Measurements from ENCODE around the gene SEPTIN1. TPM values are rescaled to one million over a fixed set of nuclear protein-coding genes. Genes with fewer than 3 reads are reported as not detected.
"Not testable (repeated sequence)": the region's sequence is repeated elsewhere in the genome, so short reads cannot be mapped to it uniquely, and the experiment has no call there.

The SEPTIN1 gene
- total RNA-seq, 5 donors from 2014 or later (not counting 1 experiment from before 2014, with no cell fraction given) = 191 to 259 (median 229) TPM

- Histone ChIP-seq H3K27me3 (replicated peaks in 1 of 2; ENCODE audit: control insufficient read depth in 2 of 2, extremely low read depth in 1 of 2, insufficient read depth in 2 of 2, low read length in 1 of 2) (no peaks in the 10 kb centered on the region), H3K27ac (ENCODE audit: low read length) (no peak overlapping the region), H3K9me3 (no peaks in the 10 kb centered on the region), H3K4me1 (ENCODE audit: control insufficient read depth in 1 of 2, extremely low read depth in 1 of 2, insufficient read depth in 2 of 2, low read length in 2 of 2) (peaks cover 2 to 10% of the 10 kb centered on the region in 2 experiments), H3K4me3 (ENCODE audit: control insufficient read depth in 1 of 2, extremely low read depth in 1 of 2, low read length in 1 of 2) (no peak overlapping the region), H3K36me3 (ENCODE audit: control insufficient read depth in 2 of 2, extremely low read depth in 1 of 2, insufficient read depth in 1 of 2, low read length in 1 of 2) (no peaks in the 10 kb centered on the region)
- Mint-ChIP-seq H3K27me3 (no peaks in the 10 kb centered on the region), H3K4me1 (peaks cover 4 to 5% (median 4%) of the 10 kb centered on the region in 3 donors), H3K36me3 (no peaks in the 10 kb centered on the region), H3K4me3 (no peak overlapping the region), H3K9me3 (no peaks in the 10 kb centered on the region), H3K27ac (no peak overlapping the region)
- no peak for ATAC-seq (replicated peaks in 1 of 4)
- no peak for DNase-seq
- ChIA-PET POLR2A (no interaction called here), CTCF (interaction anchor here in 1 of 2 donors (0.5 kb wide), 1 partner anchor 22 kb away, joined by 4 read pairs; no protein-coding TSS in a partner anchor)
- 95% methylated on average over 26 of the region's 32 CpGs for WGBS (ENCODE audit: insufficient coverage)
Observed at GRCh38 chr16:30342751-30343490, 39.4 kb downstream of the SEPTIN1 start.

- not testable (repeated sequence) for H3K4me1 ChIP-seq (ENCODE audit: control insufficient read depth in 1 of 2, extremely low read depth in 1 of 2, insufficient read depth in 2 of 2, low read length in 2 of 2)
Observed at GRCh38 chr16:30341971-30342370, 40.4 kb downstream of the SEPTIN1 start.

DNA sequence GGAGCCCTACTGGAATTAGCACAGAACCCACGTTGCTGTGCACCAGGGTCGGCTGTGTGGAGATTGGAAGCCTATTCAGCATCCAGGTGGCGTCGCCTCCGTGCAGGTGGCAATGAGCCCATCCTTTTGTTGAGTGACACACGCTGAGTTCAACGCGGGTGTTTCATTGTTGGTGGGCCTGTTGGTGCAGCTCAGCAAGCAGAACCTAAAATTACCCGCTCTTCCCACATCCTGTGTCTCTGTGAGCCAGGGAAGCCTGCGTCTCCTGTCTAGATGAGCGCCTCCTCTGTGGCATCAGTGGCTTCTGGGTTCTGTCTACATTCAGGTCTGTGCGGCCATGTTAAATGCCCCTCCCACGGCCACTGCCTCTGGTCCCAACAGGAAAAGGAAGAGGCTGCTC lies 41.7 kb downstream of the SEPTIN1 start:
- ChIA-PET CTCF (no interaction called here), POLR2A (interaction anchor here in 1 of 2 donors (0.6 kb wide), 1 partner anchor 392 kb away, joined by 7 read pairs; no protein-coding TSS in a partner anchor)
- Mint-ChIP-seq H3K36me3 (no peaks in the 10 kb centered on the region), H3K9me3 (no peaks in the 10 kb centered on the region), H3K27me3 (no peaks in the 10 kb centered on the region), H3K27ac (peak overlapping the region in 1 of 2 donors; percentile 16), H3K4me3 (peak overlapping the region in 1 of 3 donors; percentile 34), H3K4me1 (peaks cover 11 to 17% (median 17%) of the 10 kb centered on the region in 3 donors)
- H3K9me3 ChIP-seq = no peaks in the 10 kb centered on the region
- 33% methylated on average over 13 of the region's 13 CpGs for WGBS (ENCODE audit: insufficient coverage)
- ATAC-seq (replicated peaks in 1 of 4) = peak in 2 of 4 experiments; percentile 30 to 75
- no peaks in the 10 kb centered on the region for H3K36me3 ChIP-seq (ENCODE audit: control insufficient read depth in 2 of 2, extremely low read depth in 1 of 2, insufficient read depth in 1 of 2, low read length in 1 of 2)
- peak in 3 of 35 experiments; percentile 20 to 38 (median 35) for DNase-seq
- peaks cover 8 to 13% of the 10 kb centered on the region in 2 experiments for H3K4me1 ChIP-seq (ENCODE audit: control insufficient read depth in 1 of 2, extremely low read depth in 1 of 2, insufficient read depth in 2 of 2, low read length in 2 of 2)
- H3K27ac ChIP-seq (ENCODE audit: low read length) = no peak overlapping the region
- H3K27me3 ChIP-seq (replicated peaks in 1 of 2; ENCODE audit: control insufficient read depth in 2 of 2, extremely low read depth in 1 of 2, insufficient read depth in 2 of 2, low read length in 1 of 2) = no peaks in the 10 kb centered on the region
- no peak overlapping the region for H3K4me3 ChIP-seq (ENCODE audit: control insufficient read depth in 1 of 2, extremely low read depth in 1 of 2, low read length in 1 of 2)

More at GRCh38 chr16:30341971-30342370, 40.4 kb downstream of the SEPTIN1 start:
- H3K36me3 ChIP-seq (ENCODE audit: control insufficient read depth in 2 of 2, extremely low read depth in 1 of 2, insufficient read depth in 1 of 2, low read length in 1 of 2); H3K27me3 ChIP-seq (replicated peaks in 1 of 2; ENCODE audit: control insufficient read depth in 2 of 2, extremely low read depth in 1 of 2, insufficient read depth in 2 of 2, low read length in 1 of 2); DNase-seq; CTCF ChIA-PET; H3K4me3 Mint-ChIP-seq; H3K9me3 ChIP-seq; H3K27ac Mint-ChIP-seq; H3K36me3 Mint-ChIP-seq; ATAC-seq (replicated peaks in 1 of 4); H3K27me3 Mint-ChIP-seq; H3K27ac ChIP-seq (ENCODE audit: low read length); H3K4me3 ChIP-seq (ENCODE audit: control insufficient read depth in 1 of 2, extremely low read depth in 1 of 2, low read length in 1 of 2); H3K9me3 Mint-ChIP-seq: not testable (repeated sequence)
- H3K4me1 Mint-ChIP-seq = peaks cover 5 to 11% (median 9%) of the 10 kb centered on the region in 3 donors
- WGBS (ENCODE audit: insufficient coverage) = 95% methylated on average over 4 of the region's 8 CpGs
- POLR2A ChIA-PET = interaction anchor here in 1 of 2 donors (0.6 kb wide), 1 partner anchor 222 kb away, joined by 3 read pairs; no protein-coding TSS in a partner anchor

- H3K27ac ChIP-seq (ENCODE audit: low read length); ATAC-seq (replicated peaks in 1 of 4); H3K36me3 ChIP-seq (ENCODE audit: control insufficient read depth in 2 of 2, extremely low read depth in 1 of 2, insufficient read depth in 1 of 2, low read length in 1 of 2); CTCF ChIA-PET; H3K36me3 Mint-ChIP-seq; DNase-seq; H3K4me3 ChIP-seq (ENCODE audit: control insufficient read depth in 1 of 2, extremely low read depth in 1 of 2, low read length in 1 of 2); H3K27ac Mint-ChIP-seq; H3K27me3 Mint-ChIP-seq; H3K9me3 ChIP-seq; POLR2A ChIA-PET; H3K4me3 Mint-ChIP-seq; H3K27me3 ChIP-seq (replicated peaks in 1 of 2; ENCODE audit: control insufficient read depth in 2 of 2, extremely low read depth in 1 of 2, insufficient read depth in 2 of 2, low read length in 1 of 2); H3K9me3 Mint-ChIP-seq: not testable (repeated sequence)
- peaks cover 9 to 15% of the 10 kb centered on the region in 2 experiments for H3K4me1 ChIP-seq (ENCODE audit: control insufficient read depth in 1 of 2, extremely low read depth in 1 of 2, insufficient read depth in 2 of 2, low read length in 2 of 2)
- WGBS (ENCODE audit: insufficient coverage) = no CpG with 5 or more reads among the region's 5 CpGs
- H3K4me1 Mint-ChIP-seq = peaks cover 15 to 28% (median 22%) of the 10 kb centered on the region in 3 donors
Observed at GRCh38 chr16:30338715-30339114, 43.6 kb downstream of the SEPTIN1 start.

- H3K36me3 Mint-ChIP-seq; H3K9me3 Mint-ChIP-seq; H3K27me3 Mint-ChIP-seq; H3K4me3 ChIP-seq (ENCODE audit: control insufficient read depth in 1 of 2, extremely low read depth in 1 of 2, low read length in 1 of 2); H3K36me3 ChIP-seq (ENCODE audit: control insufficient read depth in 2 of 2, extremely low read depth in 1 of 2, insufficient read depth in 1 of 2, low read length in 1 of 2); H3K27ac Mint-ChIP-seq; H3K27ac ChIP-seq (ENCODE audit: low read length); H3K27me3 ChIP-seq (replicated peaks in 1 of 2; ENCODE audit: control insufficient read depth in 2 of 2, extremely low read depth in 1 of 2, insufficient read depth in 2 of 2, low read length in 1 of 2); H3K9me3 ChIP-seq; POLR2A ChIA-PET; DNase-seq; ATAC-seq (replicated peaks in 1 of 4); CTCF ChIA-PET: not testable (repeated sequence)
- 95% methylated on average over 2 of the region's 10 CpGs for WGBS (ENCODE audit: insufficient coverage)
- H3K4me3 Mint-ChIP-seq = peak overlapping the region in 1 of 3 donors; percentile 91
- H3K4me1 Mint-ChIP-seq = peaks cover 17 to 28% (median 24%) of the 10 kb centered on the region in 3 donors
- H3K4me1 ChIP-seq (ENCODE audit: control insufficient read depth in 1 of 2, extremely low read depth in 1 of 2, insufficient read depth in 2 of 2, low read length in 2 of 2) = peaks cover 9 to 15% of the 10 kb centered on the region in 2 experiments
Observed at GRCh38 chr16:30337964-30338357, 44.4 kb downstream of the SEPTIN1 start.

DNA sequence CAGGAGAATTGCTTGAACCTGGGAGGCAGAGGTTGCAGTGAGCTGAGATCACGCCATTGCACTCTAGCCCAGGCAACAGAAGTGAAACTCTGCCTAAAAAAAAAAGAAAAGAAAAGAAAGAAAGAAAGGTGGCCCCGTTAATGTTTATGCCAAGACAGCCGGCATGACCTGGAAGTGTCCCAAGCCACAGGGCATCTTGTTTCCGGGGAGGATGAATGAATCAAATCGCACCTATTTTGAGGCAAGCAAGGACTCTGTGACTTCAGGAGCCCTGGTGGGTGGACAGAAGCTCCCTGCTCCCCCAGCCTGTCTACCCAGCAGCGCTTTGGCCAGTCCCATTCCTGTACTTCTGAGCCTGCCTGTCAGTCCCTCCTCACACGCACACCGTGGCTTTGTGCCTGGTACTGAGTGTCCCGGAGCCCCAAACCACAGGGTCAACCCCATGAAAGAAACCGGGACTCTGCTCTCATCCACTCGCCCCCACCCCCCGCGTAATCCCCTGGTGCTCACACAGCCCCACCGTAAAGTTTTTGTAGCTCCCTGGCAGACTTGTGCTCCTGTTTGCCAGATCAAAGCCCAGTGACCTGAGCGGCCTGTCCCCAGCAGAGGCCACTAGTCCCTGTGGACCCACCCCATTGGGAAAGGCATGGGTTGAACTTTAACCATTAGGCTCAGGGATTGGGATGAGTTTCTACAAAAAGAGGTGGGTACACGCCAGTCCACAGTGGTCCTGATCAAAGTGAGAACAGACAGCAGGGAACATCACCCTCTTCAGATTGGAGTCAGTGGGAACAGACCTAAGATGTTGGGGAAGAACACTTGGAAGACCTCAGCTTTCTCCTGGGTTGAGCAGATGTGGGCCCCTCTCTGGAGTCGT lies 46.5 kb downstream of the SEPTIN1 start:
- ChIA-PET CTCF (interaction anchor here (0.6 to 1.4 kb wide), 3 partner anchors 35 to 544 kb away, joined by 3 to 4 read pairs (median 3); partner anchors contain the start of gene DCTPP1 (in 1 of the 2)), POLR2A (interaction anchor here (0.6 to 0.7 kb wide), 2 partner anchors 16 to 82 kb away, joined by 3 to 5 read pairs; no protein-coding TSS in a partner anchor)
- DNase-seq (peak in 5 of 35 experiments; percentile 14 to 59 (median 16)), ATAC-seq (replicated peaks in 1 of 4) (no peak)
- Histone ChIP-seq H3K4me1 (ENCODE audit: control insufficient read depth in 1 of 2, extremely low read depth in 1 of 2, insufficient read depth in 2 of 2, low read length in 2 of 2) (peaks cover 9 to 13% of the 10 kb centered on the region in 2 experiments), H3K27me3 (replicated peaks in 1 of 2; ENCODE audit: control insufficient read depth in 2 of 2, extremely low read depth in 1 of 2, insufficient read depth in 2 of 2, low read length in 1 of 2) (no peaks in the 10 kb centered on the region), H3K27ac (ENCODE audit: low read length) (peak overlapping the region; percentile 63), H3K36me3 (ENCODE audit: control insufficient read depth in 2 of 2, extremely low read depth in 1 of 2, insufficient read depth in 1 of 2, low read length in 1 of 2) (no peaks in the 10 kb centered on the region), H3K4me3 (ENCODE audit: control insufficient read depth in 1 of 2, extremely low read depth in 1 of 2, low read length in 1 of 2) (peak overlapping the region; percentile 47 to 58), H3K9me3 (no peaks in the 10 kb centered on the region)
- 28% methylated on average over 11 of the region's 17 CpGs for WGBS (ENCODE audit: insufficient coverage)
- H3K36me3 Mint-ChIP-seq = no peaks in the 10 kb centered on the region
- no peaks in the 10 kb centered on the region for H3K27me3 Mint-ChIP-seq
- H3K4me3 Mint-ChIP-seq = peak overlapping the region; percentile 83 to 92 (median 91)
- H3K4me1 Mint-ChIP-seq = peaks cover 26 to 35% (median 26%) of the 10 kb centered on the region in 3 donors
- no peaks in the 10 kb centered on the region for H3K9me3 Mint-ChIP-seq
- peak overlapping the region; percentile 86 to 87 for H3K27ac Mint-ChIP-seq

Measured in T-cell (primary cell).